NCI-H187 treated with DMSO at 0.1 percent for 48 hours (cell line): Measurements from ENCODE around the gene CHN2.

Source experiments
- DNase-seq: peaks from one replicate; lab custom pipeline; 2025; lab: John Stamatoyannopoulos, UW

CHN2 gene

DNA sequence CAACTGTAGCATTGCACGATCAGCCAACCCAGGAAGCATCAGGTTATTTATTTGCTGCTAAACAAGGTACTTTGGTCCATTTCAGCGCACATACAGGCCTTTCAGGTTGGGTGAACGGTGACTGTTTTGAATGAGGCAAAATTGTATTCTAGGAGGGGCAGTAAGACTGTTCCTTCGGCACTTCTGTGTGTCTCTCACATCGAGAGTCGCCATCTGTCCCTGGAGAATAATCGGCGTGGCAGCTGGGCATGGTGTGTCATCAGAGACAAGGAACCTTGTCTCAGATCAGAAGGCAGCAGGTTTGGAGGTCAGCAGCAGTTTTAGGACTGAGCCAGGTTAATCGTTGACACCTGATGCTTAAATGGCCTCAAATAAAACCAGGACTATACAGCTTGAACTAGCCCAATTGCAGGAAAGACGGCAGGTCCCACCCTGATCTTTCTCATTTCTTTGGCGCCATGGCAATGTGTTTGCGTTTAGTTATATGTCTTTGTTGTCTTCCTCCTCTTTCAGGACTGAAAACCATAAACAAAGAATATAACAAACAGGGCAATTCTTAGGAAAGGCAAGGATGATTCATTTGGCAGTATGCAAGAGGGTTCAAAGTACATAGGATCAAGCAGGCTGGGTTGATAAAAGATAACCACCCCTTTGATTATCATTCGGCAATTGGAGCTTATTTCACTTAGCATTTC, 277.0 kb downstream of the CHN2 start:
- DNase-seq = no peak

DNA sequence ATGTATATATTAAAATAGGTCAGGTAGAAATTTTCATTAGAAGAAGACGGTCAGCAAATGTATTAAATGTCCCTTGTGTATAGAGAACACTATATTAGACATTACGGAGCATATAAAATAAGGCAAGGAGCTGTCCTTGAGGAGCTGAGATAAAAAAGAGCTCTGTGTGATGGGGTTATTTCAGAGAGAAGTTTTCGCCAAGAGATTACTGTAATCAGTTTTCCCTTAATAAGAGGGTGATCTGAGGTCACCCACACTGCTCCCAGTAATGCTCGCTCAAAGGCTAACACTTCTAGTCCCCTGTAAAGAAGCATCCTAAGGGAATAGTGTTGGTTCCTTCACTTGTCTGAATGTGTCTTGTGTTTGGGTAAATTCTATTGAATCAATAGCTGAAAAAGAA, 282.3 kb downstream of the CHN2 start:
- DNase-seq = no peak

DNA sequence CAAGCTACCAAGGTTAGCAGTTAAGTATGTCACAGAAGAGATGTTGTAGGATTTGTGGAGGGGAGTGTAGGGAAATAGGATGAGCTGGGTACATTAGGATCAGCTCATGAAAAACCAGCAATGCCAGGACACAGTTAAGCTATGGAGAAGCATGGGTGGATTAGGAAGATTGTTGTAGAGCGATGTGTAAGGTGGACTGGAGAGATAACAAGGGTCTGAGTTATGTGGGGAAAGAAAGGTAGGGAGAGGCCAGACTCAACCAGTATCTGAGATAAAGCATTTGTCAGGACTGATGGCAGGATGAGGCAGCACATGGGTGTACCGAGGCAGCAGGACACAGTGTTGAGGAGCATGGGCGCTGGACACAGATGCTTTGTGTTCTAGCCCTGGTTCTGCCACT, 283.7 kb downstream of the CHN2 start:
- DNase-seq = no peak

DNA sequence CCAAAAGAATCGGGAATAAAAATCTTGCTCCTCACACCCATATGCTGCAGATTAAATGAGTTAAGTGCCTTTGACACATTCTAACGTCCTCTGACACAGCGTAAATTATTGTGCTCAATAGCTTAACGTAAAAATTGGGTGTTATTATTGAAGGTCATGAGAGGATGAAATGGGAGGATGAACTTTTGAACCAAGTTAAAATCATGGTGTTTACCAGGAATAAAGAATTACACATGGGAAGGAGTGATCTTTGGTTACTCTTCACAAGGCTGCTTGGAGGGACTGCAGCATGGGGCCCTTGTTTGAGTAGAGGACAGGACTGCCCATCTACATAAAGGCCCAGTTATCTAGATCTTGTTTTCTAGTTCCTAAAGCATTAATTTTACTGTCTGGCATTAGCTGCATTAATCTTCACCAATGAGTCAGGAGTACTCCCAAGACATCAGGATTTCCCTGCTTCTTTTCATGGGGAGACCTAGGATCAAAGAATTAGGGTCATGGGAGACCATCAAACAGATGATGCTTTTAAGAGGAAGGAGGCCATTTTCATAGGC, 284.2 kb downstream of the CHN2 start:
- no peak for DNase-seq

DNA sequence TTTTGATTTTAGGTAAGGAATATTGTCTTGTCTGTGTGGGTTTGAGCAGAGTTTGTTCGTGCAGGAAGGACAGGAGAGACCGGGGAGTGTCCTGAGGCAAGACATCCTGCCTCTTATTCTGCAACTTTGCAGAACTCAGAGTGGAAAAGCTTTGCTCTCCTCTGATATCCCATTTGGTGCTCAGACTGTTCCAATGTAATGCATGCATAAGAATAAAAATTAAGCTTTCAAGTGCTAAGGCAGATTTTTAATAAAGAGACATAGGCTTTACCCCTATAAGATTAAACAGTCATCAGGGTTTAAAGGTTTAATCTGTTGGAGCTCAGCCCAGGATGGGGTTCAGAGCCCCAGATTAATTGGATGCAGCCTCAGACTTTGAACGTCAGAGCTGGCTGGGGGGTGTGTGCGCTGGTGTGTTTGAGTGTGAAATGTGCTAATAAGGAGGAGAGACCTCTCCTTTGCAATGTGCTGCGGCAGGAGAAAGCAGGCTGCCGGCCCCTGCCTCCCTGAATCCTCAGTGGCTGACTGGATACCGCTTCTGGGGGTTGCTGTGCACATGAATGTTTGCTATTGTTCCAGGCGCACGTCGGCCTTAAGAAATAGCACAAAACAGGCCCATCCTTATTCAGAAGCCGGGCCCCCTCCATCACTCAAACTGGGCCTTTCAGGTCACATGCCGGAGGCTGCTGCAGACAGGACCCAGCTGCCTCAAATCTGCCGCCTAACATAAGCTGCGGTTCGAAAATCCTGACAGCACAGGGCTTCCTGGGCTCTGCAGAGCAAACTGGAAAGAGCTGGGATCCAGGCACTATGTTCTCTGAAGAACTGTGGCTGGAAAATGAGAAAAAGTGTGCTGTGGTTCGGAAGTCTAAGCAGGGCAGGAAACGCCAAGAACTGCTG, 285.0 kb downstream of the CHN2 start:
- DNase-seq = no peak

DNA sequence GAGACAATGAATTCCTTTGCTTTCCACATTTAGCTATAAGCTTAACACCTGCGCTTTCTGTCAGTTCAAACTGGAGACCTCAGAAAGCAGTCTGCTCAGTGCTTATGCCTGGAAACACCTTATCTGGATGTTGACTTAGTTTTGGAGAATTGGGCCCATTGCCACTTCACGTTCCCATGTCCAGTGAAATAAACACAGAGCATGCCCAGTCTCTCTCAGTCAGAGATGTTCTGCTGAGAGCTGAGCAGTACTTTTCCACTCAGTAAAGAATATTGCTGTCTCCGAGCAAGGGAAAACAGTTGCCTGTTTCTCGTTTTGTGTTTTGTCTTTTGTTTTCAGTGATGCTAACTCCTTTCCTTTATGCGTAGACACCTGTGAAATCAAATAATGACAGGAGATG, 285.9 kb downstream of the CHN2 start:
- DNase-seq = no peak

DNA sequence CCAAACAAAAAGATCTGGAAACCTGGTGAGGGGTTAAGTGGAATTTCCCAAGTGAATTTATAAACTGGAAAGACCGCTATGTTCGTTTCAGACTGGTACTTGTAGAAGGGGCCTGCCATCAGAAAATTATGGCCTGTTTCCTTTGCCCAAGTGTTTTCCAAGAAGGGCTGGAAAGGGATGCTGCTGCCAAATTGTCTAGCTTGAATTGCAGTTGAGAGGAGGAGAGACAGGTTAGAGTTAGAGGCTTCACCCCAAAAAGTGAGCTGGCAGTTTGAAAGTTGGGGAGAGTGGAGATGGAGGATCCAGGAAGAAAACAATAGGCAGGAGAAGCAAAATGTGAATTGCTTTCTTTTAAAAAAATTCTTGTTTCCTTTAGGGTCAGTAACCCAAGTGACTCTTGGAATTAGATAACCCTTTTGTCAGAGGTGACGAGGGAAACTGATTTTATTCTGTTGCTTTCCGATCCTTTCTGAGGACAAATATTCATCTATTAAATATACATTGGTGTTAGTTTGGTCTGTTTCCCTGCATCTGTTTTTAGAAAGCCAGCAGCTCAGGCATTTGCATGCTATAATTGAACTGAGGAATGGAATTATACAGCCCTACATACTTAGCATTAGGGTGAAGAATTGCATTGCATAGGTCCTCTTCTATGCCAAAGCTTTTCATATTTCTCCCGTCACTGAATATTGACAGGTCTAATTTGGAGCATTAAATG, 286.5 kb downstream of the CHN2 start:
- no peak for DNase-seq

DNA sequence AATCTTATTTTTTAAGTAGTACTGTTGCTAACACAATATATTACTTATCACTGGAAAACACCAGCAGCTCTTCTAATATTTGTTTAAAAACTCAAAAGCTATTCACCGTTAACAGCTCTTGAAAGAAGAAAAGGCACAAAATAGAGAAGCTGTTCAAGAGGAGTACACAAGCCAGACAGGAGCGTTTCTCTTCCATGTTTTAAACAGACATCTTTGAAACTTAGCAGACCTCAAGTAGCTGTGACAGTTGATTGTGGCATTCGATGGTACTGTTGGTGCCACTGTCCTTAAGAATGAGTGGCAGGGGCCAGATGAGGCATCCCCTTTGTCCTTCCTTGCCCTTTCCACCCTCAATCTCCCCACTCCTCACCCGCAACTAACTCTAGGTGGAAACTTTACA, 287.5 kb downstream of the CHN2 start:
- DNase-seq = no peak

DNA sequence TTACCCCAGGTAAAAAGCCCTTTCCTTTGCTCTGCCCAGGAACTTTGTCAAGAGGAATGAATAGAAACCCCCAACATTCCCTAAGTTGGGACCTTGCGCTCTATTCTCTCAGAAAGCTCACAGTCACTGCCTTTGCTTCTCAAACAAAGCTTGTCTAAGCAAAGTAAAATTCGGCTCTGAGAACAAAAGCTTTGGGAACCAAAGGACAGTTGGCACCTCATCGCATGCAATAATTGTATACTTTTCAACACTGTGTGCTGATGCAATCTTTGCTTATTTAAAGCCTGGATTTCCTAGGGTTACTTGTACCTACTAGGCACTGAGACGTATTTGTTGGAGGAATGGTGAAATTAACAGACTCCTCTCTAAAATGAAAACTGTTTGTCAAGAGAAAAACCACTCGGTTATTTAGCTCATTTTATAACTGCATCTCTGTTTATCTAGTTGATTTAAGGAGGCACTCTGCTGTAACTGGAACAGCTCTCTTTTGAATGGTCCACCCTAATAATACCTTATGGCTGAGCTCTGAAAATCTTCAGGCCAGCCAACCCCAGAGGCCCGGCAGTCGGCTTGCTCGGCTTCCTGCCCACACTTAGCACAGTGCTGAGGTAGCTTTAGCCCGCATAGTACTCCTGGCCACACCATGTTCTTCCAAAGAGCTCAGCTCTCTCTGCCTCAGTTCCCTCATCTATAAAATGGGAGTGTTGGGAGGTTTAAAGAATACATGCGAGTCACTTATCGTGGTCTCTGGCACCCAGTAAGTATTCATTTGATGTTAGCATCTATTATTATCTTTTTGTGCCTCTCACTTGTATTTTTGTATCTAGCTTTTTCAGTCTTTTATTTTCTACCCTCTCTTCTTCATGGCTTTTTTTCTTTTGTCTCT, 288.9 kb downstream of the CHN2 start:
- DNase-seq = no peak

DNA sequence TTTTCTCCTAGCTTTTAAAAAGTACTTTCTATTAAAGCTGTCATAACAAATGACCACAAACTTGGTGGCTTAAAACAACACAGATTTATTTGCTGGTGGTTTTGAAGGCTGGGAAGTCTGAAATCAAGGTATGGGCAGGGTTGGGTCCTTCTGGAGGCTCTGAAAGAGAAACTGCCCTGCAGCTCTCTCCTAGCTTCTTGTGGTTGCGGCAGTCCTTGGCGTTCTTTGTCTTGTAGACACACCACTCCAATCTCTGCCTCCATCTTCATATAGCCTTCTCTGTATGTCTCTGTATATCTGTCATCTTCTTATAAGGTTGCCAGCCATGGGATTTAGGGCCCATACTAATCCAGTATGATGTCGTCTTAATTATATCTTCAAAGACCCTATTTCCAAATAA, 289.7 kb downstream of the CHN2 start:
- DNase-seq = no peak

DNA sequence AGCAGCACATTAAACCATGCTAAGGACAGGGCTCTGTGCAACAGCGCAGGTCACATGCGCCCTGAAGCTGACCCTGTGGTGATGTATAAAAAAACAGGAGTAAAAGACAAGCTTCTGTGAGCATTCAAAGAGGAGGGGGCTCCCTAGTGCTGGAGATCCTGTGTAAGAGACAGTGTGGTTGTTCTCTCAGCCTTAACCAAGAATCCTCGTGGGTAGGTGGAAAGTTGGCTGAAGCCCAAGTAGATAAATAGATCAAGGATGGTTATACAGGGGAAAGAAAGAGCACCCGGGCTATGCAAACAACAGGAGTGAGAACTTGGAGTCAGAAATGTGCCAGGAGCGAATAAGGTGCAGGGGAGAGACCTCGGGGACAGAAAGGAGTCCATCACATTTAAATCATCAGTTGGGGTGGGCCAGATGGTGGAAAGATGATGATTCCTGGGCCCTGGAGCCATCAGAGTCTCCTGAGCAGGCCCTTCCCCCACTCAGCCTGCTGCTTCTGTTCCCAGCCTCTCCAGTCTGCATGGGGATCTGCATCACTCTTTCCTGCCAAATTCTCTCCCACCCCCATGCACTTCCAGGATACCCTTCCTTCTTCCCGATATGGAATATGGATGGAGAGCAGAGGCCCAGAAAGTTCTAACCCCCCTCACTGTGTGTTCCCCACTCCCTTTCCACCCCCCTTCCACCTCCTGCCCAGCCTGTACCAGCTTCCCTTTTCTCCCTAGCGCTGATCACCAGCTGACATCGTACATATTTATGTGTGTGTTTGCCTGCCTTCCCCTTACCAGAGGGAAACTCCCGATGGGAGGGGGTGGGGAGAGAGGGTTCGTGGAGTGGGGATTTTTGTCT, 291.0 kb downstream of the CHN2 start:
- no peak for DNase-seq

DNA sequence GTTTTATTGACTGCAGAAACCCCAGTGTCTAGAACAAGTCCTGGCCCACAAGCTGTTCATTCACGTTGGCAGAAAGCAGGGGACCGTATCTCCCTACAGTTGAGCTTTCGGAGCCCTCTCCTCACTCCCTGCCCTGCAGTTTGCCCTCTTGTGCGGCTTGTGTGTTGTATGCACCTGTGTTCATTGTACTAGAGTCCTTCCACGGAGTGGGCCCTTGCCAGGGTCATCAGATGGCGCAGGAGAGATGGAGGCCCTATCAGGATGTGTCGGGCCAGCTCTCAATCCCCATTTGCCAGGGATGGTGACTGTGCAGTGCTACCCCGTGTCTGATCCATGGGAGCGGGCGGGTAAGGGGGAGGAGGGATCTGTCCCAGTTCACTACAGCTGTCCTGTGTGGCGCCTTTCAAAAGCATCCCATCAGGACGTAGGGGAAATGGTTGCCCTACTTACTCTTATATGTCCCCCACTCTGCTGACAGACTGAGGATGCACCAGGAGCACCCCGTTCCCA, 291.7 kb downstream of the CHN2 start:
- DNase-seq = no peak

DNA sequence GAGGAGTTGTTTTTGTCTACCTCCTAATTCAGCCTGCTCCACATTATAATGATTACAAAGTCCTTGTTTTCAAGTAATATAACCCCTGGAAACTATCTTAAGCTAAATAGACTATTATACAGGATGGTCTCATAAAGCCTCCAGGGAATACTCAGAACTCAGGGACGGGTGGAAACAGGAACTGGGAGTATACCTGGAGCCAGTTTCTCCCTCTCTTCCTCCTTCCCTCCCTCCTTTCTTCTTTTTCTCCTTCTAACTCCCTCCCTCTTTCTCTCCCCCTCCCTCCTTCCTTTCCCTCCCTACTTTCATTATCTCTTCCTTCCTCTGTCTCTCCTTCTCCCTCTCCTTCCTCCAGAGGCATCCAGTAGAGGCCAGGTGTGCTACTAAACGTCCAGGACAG, 292.8 kb downstream of the CHN2 start:
- DNase-seq = no peak

DNA sequence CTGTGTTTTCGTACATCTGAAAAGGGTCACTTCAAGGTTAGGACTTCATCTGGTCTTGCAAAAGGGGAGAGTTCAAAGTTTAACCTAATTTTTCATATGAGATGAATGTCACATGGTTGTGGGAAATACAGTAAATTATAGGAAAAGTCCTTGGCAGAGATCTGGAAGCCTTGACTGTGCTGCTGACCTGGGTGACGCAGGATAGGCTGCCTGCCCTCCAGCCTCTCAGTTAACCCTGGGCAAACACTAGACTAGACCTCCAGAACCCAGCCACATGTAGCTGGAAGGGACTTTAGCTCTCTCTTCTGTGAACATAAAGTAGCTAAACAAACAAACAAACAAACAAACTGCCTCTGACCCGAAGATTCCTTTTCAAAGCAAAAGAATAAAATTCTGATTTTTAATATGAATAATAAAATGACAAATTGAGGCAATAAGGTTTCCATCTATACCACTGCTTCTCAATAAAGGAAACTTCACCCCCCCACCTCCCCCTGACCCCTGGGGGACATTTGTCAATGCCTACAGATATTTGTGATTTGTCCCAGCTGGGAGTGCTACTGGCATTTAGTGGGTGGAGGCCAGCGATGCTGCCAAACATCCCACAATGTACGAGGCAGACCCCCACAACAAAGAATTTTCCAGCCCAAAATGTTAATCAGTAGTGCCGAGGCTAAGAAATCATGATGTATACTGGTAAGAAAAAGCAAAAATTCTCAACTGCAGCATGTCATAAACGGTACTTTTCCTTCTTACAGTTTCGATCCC, 293.8 kb downstream of the CHN2 start:
- no peak for DNase-seq

DNA sequence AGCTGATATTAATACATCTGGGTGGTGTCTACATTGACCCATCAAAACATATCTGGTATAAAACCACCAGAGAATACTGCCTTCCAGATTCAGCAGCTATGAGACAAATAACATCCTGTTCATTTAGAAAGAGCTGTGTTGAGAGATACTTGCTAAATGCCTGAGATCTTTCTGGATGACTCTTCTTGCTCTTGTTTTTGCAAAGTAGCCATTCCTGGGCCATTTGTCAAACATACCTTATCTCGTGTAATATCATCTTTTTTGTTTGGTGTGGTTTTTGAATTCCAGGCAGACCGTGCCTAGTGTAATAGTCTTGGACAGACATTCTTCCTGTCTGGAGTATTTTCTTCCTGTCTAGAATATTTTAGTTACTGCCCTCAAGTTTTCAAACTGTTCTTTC, 294.4 kb downstream of the CHN2 start:
- no peak for DNase-seq

DNA sequence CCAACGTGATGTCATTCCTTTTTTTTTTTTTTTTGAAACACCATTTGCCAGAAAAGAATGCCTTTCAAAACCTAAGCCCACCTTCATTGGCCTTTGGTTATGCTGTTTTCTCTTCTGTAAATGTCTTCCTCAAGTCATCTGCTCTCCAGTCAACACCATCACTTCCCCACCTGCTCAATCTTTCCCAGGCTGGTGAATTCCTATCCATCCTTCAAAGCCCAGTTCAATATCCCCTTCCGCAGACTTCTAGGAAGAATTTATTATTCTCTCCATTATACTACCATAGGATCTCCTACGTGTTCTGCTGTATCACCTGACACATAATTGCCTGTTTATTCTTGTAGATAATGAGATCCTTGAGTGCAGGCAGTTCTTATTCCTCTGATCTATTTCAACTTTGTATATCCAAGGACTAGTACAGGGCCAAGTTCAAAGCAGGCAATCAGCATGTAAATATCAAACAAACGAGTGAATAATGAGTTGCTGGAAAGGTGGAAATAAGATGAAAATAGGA, 295.6 kb downstream of the CHN2 start:
- no peak for DNase-seq

DNA sequence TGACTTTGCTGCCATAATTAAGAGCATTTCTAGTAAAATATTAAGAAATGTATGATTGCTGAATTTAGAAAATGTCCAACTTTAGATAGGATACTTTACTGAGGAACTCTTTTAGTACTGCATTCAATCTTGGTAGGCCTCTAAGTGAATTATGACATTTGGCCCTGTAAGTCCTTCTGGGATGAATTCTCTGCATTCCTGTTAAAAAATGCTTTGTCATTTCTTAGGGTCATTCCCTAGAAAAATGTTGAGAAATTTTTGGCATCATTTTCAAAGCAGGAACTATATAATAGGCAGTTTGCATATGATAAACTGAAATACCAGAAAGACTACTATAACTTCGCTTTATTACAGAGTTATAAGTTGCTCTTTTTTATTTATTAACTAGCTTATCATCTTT, 299.8 kb downstream of the CHN2 start:
- DNase-seq = no peak

DNA sequence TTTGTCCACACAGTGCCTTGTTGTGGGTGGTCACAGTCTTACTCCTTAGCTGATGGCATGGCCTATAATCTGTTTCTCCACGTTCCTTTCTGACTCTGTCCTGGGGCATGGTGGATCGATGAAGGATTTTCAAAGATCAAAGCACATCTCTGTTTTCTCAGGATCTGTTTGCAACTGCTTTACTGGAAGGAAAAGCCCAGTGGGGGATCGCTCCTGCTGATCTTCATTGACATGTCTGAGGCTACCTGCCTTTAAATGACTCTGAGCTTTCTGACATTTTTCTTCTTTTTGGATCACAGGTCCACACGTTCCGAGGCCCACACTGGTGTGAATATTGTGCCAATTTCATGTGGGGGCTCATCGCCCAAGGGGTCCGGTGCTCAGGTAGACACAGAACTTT, 301.1 kb downstream of the CHN2 start:
- no peak for DNase-seq

DNA sequence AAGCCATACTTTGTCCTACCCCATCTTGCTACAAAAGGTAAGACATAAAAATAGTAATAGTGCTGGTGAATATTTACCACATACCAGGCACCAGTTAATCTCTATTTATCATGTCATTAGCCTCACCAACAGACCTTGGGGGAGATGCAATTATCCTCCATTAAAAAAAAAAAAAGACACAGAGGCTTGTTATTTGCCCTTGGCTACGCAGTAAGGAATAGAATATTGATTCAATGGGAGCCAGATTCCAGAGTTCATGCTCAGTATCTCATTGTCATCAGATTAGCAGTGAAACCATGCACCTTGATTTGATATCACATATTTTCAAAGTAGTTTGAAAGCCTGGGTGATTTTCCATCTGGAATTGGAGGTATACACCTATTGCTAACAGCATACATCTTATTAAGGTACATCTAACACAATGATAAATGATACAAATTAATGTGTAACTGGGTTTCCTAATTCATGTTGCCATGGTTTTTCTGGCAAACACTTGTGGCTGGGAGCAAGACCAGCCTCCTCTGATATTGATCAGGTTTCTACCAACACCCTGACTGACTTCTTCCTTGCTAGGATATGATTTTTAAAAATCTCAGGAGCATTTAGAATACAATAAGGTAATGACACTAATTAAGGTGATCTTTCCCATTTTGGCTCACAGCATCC, 301.9 kb downstream of the CHN2 start:
- DNase-seq = no peak
